PFSK-1 (cell line): ENCODE measurements around the gene DUSP8.

Experiments
- POLR2AphosphoS5 ChIP-seq: IDR thresholded peaks from 2 replicates; pipeline ENCODE4 v1.6.1; 2012; ENCODE audit warnings: low read depth, mild to moderate bottlenecking, control low read depth, low read length, moderate library complexity
- TF ChIP-seq, protein P1 (sequence below), 2 experiments: IDR thresholded peaks; 2 replicates each; pipeline versions ENCODE4 v1.6.1 to v1.8.0; 2011 to 2012; ENCODE audit warnings: low read depth in 2 of 2, low read length in 2 of 2, control low read depth in 1 of 2, inconsistent platforms in 1 of 2, mild to moderate bottlenecking in 1 of 2, moderate library complexity in 1 of 2; ENCODE audit not compliant: insufficient read depth in 1 of 2

DNA sequence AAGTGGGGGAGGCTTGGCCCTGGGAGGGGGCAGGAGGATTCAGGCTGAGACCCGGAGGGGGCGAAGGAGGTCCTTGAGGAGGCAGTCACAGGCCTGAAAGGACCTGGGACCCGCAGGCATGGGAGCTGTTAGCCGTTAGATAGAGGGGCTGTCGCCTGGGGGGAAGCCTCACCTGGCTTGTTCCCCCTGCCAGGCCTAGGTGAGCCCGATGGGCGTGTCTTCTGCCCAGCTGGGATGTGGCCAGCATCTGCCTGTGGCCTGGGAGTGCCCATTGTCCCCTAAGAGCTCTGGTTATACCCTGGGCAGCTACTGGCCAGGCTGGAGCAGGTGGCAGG, 1.8 kb upstream of the DUSP8 start:
- no peak for TF ChIP-seq POLR2AphosphoS5
- TF ChIP-seq, protein P1, sequence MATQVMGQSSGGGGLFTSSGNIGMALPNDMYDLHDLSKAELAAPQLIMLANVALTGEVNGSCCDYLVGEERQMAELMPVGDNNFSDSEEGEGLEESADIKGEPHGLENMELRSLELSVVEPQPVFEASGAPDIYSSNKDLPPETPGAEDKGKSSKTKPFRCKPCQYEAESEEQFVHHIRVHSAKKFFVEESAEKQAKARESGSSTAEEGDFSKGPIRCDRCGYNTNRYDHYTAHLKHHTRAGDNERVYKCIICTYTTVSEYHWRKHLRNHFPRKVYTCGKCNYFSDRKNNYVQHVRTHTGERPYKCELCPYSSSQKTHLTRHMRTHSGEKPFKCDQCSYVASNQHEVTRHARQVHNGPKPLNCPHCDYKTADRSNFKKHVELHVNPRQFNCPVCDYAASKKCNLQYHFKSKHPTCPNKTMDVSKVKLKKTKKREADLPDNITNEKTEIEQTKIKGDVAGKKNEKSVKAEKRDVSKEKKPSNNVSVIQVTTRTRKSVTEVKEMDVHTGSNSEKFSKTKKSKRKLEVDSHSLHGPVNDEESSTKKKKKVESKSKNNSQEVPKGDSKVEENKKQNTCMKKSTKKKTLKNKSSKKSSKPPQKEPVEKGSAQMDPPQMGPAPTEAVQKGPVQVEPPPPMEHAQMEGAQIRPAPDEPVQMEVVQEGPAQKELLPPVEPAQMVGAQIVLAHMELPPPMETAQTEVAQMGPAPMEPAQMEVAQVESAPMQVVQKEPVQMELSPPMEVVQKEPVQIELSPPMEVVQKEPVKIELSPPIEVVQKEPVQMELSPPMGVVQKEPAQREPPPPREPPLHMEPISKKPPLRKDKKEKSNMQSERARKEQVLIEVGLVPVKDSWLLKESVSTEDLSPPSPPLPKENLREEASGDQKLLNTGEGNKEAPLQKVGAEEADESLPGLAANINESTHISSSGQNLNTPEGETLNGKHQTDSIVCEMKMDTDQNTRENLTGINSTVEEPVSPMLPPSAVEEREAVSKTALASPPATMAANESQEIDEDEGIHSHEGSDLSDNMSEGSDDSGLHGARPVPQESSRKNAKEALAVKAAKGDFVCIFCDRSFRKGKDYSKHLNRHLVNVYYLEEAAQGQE (IDR thresholded peaks at IDR 0.05; ENCODE audit: insufficient read depth in 1 of 2, low read depth in 2 of 2, low read length in 2 of 2) = no peak
